ENCODE data around the gene FBXO21. TPM values are rescaled to one million over a fixed set of nuclear protein-coding genes. Genes with fewer than 3 reads are reported as not detected.
A peak's percentile ranks its signal among the peaks of the same experiment; 100 is the strongest.

The FBXO21 gene
- total and polyA plus RNA-seq, 2 of the 13 experiments (the other 11 are each of a cell fraction or from before 2014, with no cell fraction given): 15.6 to 32.5 TPM

- TF ChIP-seq DMTF1 (CRISPR knock-in tag; IDR thresholded peaks at IDR 0.05) (no peak), ZNF557 (CRISPR knock-in tag; IDR thresholded peaks at IDR 0.05) (no peak), ZNF615 (CRISPR knock-in tag; IDR thresholded peaks at IDR 0.05; ENCODE audit: borderline replicate concordance) (no peak), SAP130 (CRISPR knock-in tag; IDR thresholded peaks at IDR 0.05; ENCODE audit: low read depth) (peak; percentile 56)
Measured at GRCh38 chr12:117097159-117097558, 93.1 kb downstream of the FBXO21 start (continued).

GRCh38 chr12:117096501-117097042 lies 93.7 kb downstream of the FBXO21 start:
- peak overlapping the region; percentile 76; the same call in 1 of the 2 replicates for H3K9ac ChIP-seq (ENCODE audit: insufficient read depth, low read depth, low read length)
- intact Hi-C loops (cut with micrococcal nuclease; ENCODE audit: unreplicated experiment): no loop called here
- POLR2A ChIA-PET: no interaction called here
- FAIRE-seq (no peak), ATAC-seq (no peak), DNase-seq (ENCODE audit: low spot score) (no peak)
- peaks cover 72% of the 10 kb centered on the region for H3K79me2 ChIP-seq (ENCODE audit: insufficient read depth, low read length)
- CTCF ChIA-PET (ENCODE audit: low intra/inter-chr PET ratio, low total read pairs): no interaction called here
- no peaks in the 10 kb centered on the region; a peak in 1 of 5 replicates for H3K27me3 ChIP-seq (ENCODE audit: control insufficient read depth in 1 of 2, insufficient read depth in 2 of 2, low read length in 2 of 2)
- H3K4me1 ChIP-seq (ENCODE audit: insufficient read depth, low read length): peaks cover 87% of the 10 kb centered on the region
- no peak overlapping the region for H3K27ac ChIP-seq (ENCODE audit: extremely low read length, insufficient read depth, low read length)
- peaks cover 12% of the 10 kb centered on the region for H4K20me1 ChIP-seq (ENCODE audit: insufficient read depth, low read length)
- no peaks in the 10 kb centered on the region for H3K9me3 ChIP-seq (ENCODE audit: low read length)
- H3K36me3 ChIP-seq (replicated peaks in 1 of 2; ENCODE audit: control insufficient read depth in 1 of 2, insufficient read depth in 2 of 2, low read length in 2 of 2): peaks cover 1 to 16% of the 10 kb centered on the region in 2 experiments; a peak in 4 of 5 replicates
- in situ Hi-C loops (cut with HindIII; ENCODE audit: extremely low pct_ligation_motif_present, low pct_unique_long_range_greater_than_20kb): loop anchor here (5.0 kb wide), 1 partner anchor 49 kb away; no protein-coding TSS in a partner anchor
- TF ChIP-seq RBFOX2 (IDR thresholded peaks at IDR 0.05; ENCODE audit: low read depth, low read length): 0 out of 2 replicates have a peak, but pooled peaks have one; percentile 13
- TF ChIP-seq HOXA9 (CRISPR knock-in tag; IDR thresholded peaks at IDR 0.05; ENCODE audit: borderline replicate concordance): no peak
- no peak for TF ChIP-seq ZBTB21 (CRISPR knock-in tag; IDR thresholded peaks at IDR 0.05)
- peak; percentile 24; the same call in 1 of the 2 replicates for TF ChIP-seq ZNF768 (CRISPR knock-in tag; IDR thresholded peaks at IDR 0.05)
- TF ChIP-seq KDM2A (CRISPR knock-in tag; IDR thresholded peaks at IDR 0.05; ENCODE audit: borderline replicate concordance, low read depth): no peak
- 0 out of 2 replicates have a peak, but pooled peaks have one; percentile 35 for TF ChIP-seq ZFX (CRISPR knock-in tag; IDR thresholded peaks at IDR 0.05; ENCODE audit: low read depth)
- TF ChIP-seq DPF2 (CRISPR knock-in tag; IDR thresholded peaks at IDR 0.05; ENCODE audit: borderline replicate concordance, low read depth): no peak
- TF ChIP-seq ZNF629 (CRISPR knock-in tag; conservative IDR thresholded peaks at IDR 0.05): peak; percentile 87
- peak; percentile 39; the same call in 1 of the 2 replicates for TF ChIP-seq ZFP91 (CRISPR knock-in tag; IDR thresholded peaks at IDR 0.05; ENCODE audit: borderline replicate concordance)
- TF ChIP-seq NFE2L1 (CRISPR knock-in tag; IDR thresholded peaks at IDR 0.05; ENCODE audit: borderline replicate concordance): no peak
- H3K4me3 ChIP-seq (replicated peaks in 1 of 3; ENCODE audit: insufficient read depth in 1 of 3, low read depth in 2 of 3, low read length in 3 of 3): peak overlapping the region; percentile 89 to 92 (median 91)
- WGBS (ENCODE audit: low lambda C conversion rate): 67% methylated on average over 11 of the region's 11 CpGs
- H3K4me2 ChIP-seq (ENCODE audit: low read depth, low read length): peak overlapping the region; percentile 78
- BruUV-seq (replicated peaks): no TSS peak
- H2AFZ ChIP-seq (ENCODE audit: low read length): no peak overlapping the region

Data from HepG2 (cell line).